ENCODE data around the gene SLC22A1.

The SLC22A1 gene

DNA sequence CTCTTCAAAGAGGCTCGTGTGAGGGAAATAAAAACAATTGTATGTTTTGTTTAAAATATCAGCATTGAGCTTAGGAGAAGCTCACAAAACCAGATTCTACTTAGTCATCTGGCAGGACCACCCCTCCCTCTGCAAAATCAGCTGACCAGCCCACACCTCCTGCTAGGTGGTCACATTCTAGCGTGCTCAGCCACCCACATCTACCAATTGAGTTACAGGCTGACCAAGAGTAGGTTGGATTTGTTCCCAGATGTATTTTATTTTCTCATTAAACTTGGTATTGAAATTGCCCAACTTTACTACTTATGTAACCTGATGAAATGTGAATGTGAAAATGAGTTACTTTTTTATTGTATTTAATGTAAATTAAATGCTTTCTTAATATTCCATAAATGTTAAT is 80.8 kb downstream of the SLC22A1 start:
- Histone ChIP-seq H3K27ac (no peak overlapping the region), H3K4me3 (no peak overlapping the region)

DNA sequence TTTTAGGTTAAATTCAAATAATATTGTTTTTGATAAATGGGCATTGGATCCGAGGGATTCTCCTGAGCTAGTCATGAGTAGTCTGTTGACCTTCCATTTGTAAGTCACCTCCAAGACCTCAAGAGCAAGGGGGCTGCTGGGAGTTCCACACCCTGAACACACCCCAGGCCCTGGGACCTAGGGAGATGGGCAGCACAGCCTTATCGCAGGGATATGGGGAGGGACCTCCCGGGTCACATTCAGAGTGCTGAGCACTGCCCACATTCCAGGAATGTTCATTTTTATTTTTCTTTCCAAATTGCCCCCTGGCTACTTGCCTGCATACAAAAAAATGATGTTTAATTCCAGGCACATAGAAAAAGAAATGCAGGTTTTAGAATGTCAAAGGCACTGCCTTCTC is 81.5 kb downstream of the SLC22A1 start:
- Histone ChIP-seq H3K27ac (no peak overlapping the region), H3K4me3 (no peak overlapping the region)

- Histone ChIP-seq H3K4me3 (no peak overlapping the region), H3K27ac (no peak overlapping the region)
Measured at GRCh38 chr6:160203522-160203921, 81.9 kb downstream of the SLC22A1 start.

- no peak overlapping the region for H3K27ac ChIP-seq
- no peak overlapping the region for H3K4me3 ChIP-seq
Measured at GRCh38 chr6:160203953-160204352, 82.3 kb downstream of the SLC22A1 start.

DNA sequence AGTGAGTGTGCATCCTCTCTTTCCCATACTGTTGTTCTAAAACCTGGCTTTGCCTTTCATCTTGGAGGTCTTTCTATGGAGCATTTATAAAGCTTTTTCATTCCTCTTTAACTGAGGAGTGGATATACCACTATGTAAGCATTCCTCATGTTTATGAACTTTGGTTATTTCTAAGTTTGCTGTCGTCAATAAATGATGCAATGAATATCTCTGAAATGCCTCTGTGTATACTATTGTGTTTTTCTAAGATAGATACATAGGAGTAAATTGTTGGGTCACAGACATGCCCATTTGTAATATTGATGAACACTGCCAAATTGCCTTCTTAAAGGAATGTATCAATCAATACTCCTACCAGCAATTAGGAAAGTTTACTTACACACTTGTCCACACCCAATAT is 83.1 kb downstream of the SLC22A1 start:
- no peak overlapping the region for H3K4me3 ChIP-seq

GRCh38 chr6:160207618-160208017 is 86.0 kb downstream of the SLC22A1 start:
- no peak overlapping the region for H3K27ac ChIP-seq
- no peak overlapping the region for H3K4me3 ChIP-seq

More for the DNA sequence above, 83.1 kb downstream of the SLC22A1 start:
- H3K27ac ChIP-seq, result no peak overlapping the region
